Measurements from ENCODE around the gene FAM184B. TPM values are rescaled to one million over a fixed set of nuclear protein-coding genes. Genes with fewer than 3 reads are reported as not detected.

Gene FAM184B
- total and polyA plus RNA-seq, 11 donors: 0.04 to 0.08 TPM; not detected in 9

- 73 to 78% (median 75%) methylated on average over 2 of the region's 2 CpGs for WGBS, 4 donors
- Histone ChIP-seq H3K27ac (no peak overlapping the region), H3K36me3 (no peaks in the 10 kb centered on the region), H3K4me3 (no peak overlapping the region), H3K4me1 (no peaks in the 10 kb centered on the region), H3K27me3 (no peaks in the 10 kb centered on the region), H3K9me3 (peaks cover 0 to 8% (median 0%) of the 10 kb centered on the region in 12 donors)
- intact Hi-C loops (cut with DNase I): no loop called here
- no peak for ATAC-seq
- no peak for DNase-seq
- no peak for TF ChIP-seq CTCF (IDR thresholded peaks at IDR 0.05)
- TF ChIP-seq POLR2A (IDR thresholded peaks at IDR 0.05): no peak
Measured at GRCh38 chr4:17726911-17727310, 54.5 kb downstream of the FAM184B start.

GRCh38 chr4:17723648-17724047, 57.8 kb downstream of the FAM184B start:
- ATAC-seq (no peak), DNase-seq (no peak)
- Histone ChIP-seq H3K36me3 (no peaks in the 10 kb centered on the region), H3K4me3 (no peak overlapping the region), H3K9me3 (no peaks in the 10 kb centered on the region), H3K4me1 (no peaks in the 10 kb centered on the region), H3K27me3 (no peaks in the 10 kb centered on the region), H3K27ac (no peak overlapping the region)
- no peak for TF ChIP-seq CTCF (IDR thresholded peaks at IDR 0.05)
- TF ChIP-seq POLR2A (IDR thresholded peaks at IDR 0.05): no peak
- 55 to 80% (median 62%) methylated on average over 7 of the region's 7 CpGs for WGBS, 4 donors
- intact Hi-C loops (cut with DNase I): no loop called here

DNA sequence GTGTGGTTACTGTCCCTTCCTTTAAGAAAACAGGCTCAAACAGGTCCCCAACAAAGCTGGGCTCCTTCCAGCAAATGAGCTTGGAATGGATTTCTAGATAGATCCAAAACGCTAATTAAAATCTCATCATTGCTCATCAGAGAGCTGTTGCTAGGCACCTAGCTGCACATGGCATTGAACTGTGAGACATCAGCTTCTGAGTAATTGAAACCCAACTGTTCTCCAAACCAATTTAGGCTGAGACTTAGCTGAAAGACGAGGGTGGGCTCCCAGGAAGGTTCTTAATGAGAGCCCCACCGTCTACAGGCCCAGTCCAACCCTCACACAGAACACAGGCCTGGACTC, 59.1 kb downstream of the FAM184B start:
- Histone ChIP-seq H3K27ac (no peak overlapping the region), H3K4me1 (no peaks in the 10 kb centered on the region), H3K27me3 (no peaks in the 10 kb centered on the region), H3K36me3 (no peaks in the 10 kb centered on the region), H3K4me3 (no peak overlapping the region), H3K9me3 (no peaks in the 10 kb centered on the region)
- DNase-seq: no peak
- TF ChIP-seq CTCF (IDR thresholded peaks at IDR 0.05) (no peak), POLR2A (IDR thresholded peaks at IDR 0.05) (no peak)
- WGBS, 4 donors: 64 to 70% (median 67%) methylated on average over 3 of the region's 3 CpGs
- no peak for ATAC-seq
- intact Hi-C loops (cut with DNase I): no loop called here

DNA sequence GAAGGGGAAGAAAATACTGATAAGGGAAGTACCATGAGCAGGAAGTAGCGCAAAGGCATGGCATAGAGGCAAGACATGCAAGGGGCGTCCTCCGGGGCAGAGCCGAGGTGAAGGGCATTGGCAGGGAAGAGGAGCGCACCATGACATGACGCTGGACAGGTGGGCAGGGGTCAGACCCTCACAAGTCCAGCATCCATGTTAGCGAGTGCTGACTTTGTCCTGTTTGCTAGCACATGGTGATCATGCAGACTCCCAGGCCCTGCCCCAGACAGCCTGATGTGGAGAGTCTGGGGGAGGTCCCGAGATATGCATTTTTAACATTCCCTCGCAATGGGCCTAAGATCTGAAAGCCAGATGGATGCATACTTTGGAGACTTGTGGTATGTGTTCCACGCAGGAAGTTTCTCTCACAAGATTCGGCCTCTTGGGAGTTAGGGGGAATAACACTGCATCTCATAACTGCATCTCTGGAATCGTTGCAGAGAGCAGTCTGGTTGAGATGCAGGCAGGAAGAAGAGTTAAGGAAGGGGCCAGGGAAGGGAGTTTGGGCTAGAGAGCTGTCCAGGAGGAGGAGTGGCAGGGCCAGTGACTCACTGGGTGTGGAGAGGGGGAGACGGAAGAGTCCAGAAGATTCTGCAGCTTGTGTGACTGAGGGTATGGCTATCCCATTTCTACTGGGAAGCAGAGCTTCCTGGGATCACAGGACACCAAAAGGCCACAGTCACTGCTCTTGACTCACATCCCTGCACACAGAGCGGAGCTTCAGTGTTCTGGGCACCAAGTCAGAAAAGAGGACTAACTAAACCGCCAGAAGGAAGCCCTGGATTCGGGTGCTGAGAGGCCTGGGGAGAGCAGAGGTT, 59.7 kb downstream of the FAM184B start:
- Histone ChIP-seq H3K27me3 (no peaks in the 10 kb centered on the region), H3K4me3 (no peak overlapping the region), H3K36me3 (no peaks in the 10 kb centered on the region), H3K4me1 (no peaks in the 10 kb centered on the region), H3K27ac (no peak overlapping the region), H3K9me3 (no peaks in the 10 kb centered on the region)
- TF ChIP-seq CTCF (IDR thresholded peaks at IDR 0.05) (no peak), POLR2A (IDR thresholded peaks at IDR 0.05) (no peak)
- ATAC-seq (peak in 2 of 4 donors; percentile 18 to 51), DNase-seq (no peak)
- intact Hi-C loops (cut with DNase I): no loop called here
- WGBS, 4 donors: 65 to 74% (median 69%) methylated on average over 16 of the region's 16 CpGs

All from heart left ventricle (tissue), 16 donors.